GM21528 (cell line): ENCODE data around the gene LMBR1L.
A peak's percentile ranks its signal among the peaks of the same experiment; 100 is the strongest.
"Not testable (repeated sequence)": the region's sequence is repeated elsewhere in the genome, so short reads cannot be mapped to it uniquely, and the experiment has no call there.

ENCODE experiments used
- ATAC-seq: cut with Tn5 transposase; IDR thresholded peaks from one replicate; pipeline ENCODE4 v1.9.1; 2021; ENCODE audit warnings: mild to moderate bottlenecking, moderate library complexity; ENCODE audit not compliant: unreplicated experiment, low FRiP score

The LMBR1L gene, protein sequence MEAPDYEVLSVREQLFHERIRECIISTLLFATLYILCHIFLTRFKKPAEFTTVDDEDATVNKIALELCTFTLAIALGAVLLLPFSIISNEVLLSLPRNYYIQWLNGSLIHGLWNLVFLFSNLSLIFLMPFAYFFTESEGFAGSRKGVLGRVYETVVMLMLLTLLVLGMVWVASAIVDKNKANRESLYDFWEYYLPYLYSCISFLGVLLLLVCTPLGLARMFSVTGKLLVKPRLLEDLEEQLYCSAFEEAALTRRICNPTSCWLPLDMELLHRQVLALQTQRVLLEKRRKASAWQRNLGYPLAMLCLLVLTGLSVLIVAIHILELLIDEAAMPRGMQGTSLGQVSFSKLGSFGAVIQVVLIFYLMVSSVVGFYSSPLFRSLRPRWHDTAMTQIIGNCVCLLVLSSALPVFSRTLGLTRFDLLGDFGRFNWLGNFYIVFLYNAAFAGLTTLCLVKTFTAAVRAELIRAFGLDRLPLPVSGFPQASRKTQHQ

GRCh38 chr12:49110464-49111155 is at the start of gene LMBR1L:
Gene LMBR1L, minus strand, starts transcription at chr12:49110847. Its CDS starts 292 bp downstream, at chr12:49110555.
- ATAC-seq, result peak; percentile 98

GRCh38 chr12:49160399-49160798 is 49.8 kb upstream of the LMBR1L start:
- ATAC-seq, result no peak

DNA sequence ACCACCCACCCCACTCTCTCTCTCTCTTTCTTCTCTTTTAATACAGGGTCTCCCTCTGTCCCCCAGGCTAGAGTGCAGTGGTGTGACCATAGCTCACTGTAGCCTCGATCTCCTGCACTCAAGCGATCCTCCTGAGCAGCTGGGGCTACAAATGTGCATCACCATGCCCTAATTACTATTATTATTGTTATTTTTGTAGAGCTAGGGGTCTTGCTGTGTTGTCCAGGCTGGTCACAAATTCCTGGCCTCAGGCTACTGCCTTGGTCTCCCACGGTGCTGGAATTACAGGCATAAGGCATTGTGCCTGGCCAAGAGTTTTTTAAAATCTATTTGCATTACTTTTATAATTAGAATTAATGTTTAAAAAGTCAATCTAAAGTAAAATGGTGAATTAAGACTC is 43.6 kb upstream of the LMBR1L start:
- no peak for ATAC-seq

DNA sequence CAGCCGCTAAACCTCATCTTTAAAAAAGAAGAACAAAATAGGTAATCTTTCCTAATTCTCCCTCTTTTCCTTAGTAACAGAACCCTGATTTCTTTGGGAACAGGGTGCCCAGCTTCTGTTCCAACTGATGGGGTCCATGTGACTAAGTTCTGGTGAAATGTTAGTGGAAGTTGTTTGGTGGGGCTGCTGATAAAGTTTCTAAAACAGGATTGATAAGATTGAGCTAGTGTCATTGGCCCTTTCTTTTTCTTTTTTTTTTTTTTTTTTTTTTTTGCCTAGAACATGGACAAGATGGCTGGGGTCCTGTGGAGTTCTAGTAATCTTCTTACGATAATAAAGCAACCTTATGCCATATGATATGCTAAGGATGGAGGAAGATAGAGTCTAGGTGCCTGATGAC is 36.7 kb upstream of the LMBR1L start:
- ATAC-seq, result no peak

- ATAC-seq, result no peak
These were observed 35.8 kb upstream of the LMBR1L start for GRCh38 chr12:49146406-49146805.

- ATAC-seq, result no peak
These were observed 33.7 kb upstream of the LMBR1L start for GRCh38 chr12:49144384-49144783.

GRCh38 chr12:49138999-49139398 is 28.4 kb upstream of the LMBR1L start:
- ATAC-seq, result no peak

- ATAC-seq, result no peak
These were observed 27.9 kb upstream of the LMBR1L start for GRCh38 chr12:49138587-49138986.

- no peak for ATAC-seq
These were observed 26.8 kb upstream of the LMBR1L start for GRCh38 chr12:49137476-49137875.

GRCh38 chr12:49136997-49137396 is 26.4 kb upstream of the LMBR1L start:
- not testable (repeated sequence) for ATAC-seq

- ATAC-seq, result no peak
These were observed 22.9 kb upstream of the LMBR1L start for GRCh38 chr12:49133590-49133989.

DNA sequence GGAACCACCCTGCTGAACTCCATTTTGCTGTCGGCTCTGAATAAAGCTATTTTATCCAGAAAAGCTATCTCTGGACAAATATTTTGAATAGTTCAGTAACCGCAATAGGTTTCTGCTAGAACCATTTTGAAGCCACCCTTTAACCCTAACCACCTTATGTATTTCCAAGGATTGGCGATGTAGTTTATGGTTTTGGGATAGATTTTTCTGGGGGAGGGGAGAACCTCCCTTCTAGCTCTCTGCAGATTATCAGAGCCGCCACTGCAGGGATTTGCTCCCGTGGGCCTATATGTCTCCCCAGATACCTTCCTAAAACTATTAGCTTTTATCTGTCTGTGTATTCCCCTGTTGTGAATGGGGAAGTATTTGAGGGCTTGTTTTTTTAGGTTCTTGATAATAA is 22.4 kb upstream of the LMBR1L start:
- no peak for ATAC-seq

DNA sequence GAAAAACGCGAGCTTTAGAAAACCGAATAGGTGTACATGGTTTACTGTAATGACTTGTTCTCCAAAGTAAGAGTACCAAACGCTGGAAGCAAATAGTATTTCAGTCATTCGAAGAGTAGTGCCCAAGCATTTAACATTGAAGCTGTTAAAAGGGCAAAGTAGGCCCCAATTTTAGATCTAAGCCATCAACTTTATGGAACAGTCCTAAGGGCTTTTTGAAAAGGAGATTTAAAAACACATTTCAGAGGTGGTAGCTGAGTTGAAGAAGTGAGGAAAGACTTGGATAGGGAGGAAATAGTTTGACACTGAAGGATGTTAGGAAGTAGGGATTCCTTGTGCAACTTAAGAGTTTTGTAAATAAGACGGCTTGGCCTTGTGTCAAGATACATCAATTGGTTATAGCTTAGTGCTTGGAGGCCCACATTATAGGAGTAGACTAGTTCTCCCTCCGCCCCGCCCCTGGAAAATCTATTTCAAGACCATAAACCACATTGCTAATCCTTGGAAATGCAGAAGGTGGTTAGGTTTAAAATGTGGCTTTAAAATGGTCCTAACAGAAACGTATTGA is 21.3 kb upstream of the LMBR1L start:
- ATAC-seq, result no peak

- ATAC-seq, result peak; percentile 69
These were observed 20.6 kb upstream of the LMBR1L start, which contains the start of gene TUBA1B for GRCh38 chr12:49131051-49131893. Gene TUBA1B, minus strand, starts transcription at chr12:49131395. Its CDS starts 95 bp downstream, at chr12:49131300.

DNA sequence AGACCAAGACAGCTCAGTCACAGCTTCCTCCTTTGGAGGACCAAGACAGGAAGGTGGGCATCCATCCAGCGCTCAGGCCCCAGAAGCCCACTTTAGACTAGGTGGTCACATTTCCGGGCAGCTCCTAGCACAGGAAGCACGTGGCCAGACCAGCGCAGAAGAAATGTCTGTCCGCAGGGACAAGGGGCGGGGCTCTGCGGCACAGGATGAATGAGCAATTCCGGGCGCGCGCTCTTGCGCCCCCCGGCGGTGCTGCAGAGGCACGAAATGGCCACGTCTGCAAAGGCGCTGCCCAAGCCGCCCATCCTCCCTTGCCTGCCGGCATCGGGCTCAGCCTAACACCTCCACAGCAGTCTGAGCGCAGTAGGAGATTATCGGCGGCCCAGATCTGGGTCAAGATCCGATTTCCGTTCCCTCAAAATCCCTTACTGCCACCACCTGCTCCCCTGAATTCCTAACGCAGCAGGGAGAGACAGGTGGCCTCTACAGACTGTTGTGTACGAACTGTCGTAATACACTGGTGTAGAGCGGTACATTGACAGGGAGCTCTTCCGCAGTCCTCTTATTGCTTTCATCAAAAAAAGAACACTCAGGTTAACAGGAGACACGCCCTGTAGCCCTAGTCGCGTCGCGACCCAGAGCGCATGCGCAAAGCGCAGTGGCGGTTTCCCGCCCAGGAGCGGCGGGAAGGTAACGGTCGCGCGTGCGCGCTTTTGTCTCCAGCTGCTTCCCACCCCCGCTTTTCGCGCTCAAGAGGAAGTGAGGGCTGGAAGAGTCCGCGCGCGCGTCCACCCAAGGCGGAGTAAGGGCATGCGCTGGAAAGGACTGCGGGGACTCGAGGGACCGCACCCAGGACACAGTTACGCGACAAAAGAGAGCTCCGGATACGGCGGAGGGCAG is 19.8 kb upstream of the LMBR1L start:
- ATAC-seq, result peak; percentile 51

- ATAC-seq, result no peak
These were observed 18.9 kb upstream of the LMBR1L start for GRCh38 chr12:49129332-49130150.

DNA sequence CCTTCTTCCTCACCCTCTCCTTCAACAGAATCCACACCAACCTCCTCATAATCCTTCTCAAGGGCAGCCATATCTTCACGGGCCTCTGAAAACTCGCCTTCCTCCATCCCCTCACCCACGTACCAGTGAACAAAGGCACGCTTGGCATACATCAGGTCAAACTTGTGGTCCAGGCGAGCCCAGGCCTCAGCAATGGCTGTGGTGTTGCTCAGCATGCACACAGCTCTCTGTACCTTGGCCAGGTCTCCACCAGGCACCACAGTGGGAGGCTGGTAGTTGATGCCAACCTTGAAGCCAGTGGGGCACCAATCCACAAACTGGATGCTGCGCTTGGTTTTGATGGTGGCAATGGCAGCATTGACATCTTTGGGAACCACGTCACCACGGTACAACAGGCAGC is 17.3 kb upstream of the LMBR1L start:
- ATAC-seq, result not testable (repeated sequence)
